Cardiac fibroblast (primary cell): Measurements from ENCODE around the gene DCX.

Source experiments
- DNase-seq, 2 donors: peaks; one replicate each; pipeline versions ENCODE4 v3.0.0 to v3.0.0-alpha.2; 2010; ENCODE audit warnings: low read depth in 2 of 2
- H3K4me3 ChIP-seq, 2 donors: replicated peaks in 1 of 2; 1 replicate in 1 of 2; 2 replicates in 1 of 2; pipeline ENCODE4 v1.5.1; 2011; ENCODE audit warnings: low read depth in 2 of 2, low read length in 2 of 2, mild to moderate bottlenecking in 2 of 2, moderate library complexity in 1 of 2
- CTCF ChIP-seq: IDR thresholded peaks from one replicate; pipeline ENCODE4 v1.5.1; 2011; ENCODE audit warnings: low read depth, mild to moderate bottlenecking, low read length, inconsistent platforms

Gene DCX

DNA sequence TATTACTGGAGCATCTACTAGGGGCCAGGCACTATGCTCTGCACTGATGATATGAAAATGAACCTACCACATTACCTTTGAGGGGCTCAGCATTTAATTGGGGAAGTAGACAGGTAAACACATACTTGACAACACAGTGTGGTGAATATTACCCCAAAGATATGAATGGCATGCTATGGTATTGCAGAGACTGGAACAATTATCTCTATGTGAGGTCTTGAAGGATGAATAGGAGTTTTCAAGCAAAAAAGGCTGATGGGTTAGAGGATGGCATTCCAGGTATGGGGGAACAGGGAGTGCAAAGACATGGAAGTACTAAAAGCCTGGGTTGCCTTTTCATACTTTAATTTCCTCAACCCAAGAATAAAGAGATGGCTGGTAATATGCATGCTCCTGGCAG is 82.6 kb downstream of the DCX start:
- DNase-seq = no peak
- TF ChIP-seq CTCF = no peak
- H3K4me3 ChIP-seq = no peak overlapping the region

DNA sequence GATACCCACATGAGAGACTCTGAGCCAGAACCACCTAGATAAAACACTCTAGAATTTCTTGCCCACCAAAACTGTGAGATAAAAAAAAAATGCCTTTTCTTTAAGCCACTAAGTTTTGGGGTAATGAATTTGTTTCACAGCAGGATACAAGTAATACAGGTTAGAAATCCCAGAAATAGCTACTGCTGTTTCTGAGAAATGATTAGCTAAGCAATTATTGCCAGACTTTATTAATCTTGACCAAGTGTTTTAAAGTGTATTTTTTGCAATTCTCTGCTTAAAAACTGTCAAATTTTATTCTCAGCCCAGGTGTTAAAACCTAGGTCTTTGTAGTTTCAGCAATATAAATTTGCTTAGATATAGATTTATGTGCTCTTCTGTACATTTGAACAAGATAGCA is 83.1 kb downstream of the DCX start:
- TF ChIP-seq CTCF = no peak
- no peak for DNase-seq
- no peak overlapping the region for H3K4me3 ChIP-seq

GRCh38 chrX:111322231-111322855 is 89.6 kb downstream of the DCX start:
- DNase-seq = no peak
- H3K4me3 ChIP-seq = no peak overlapping the region
- TF ChIP-seq CTCF = no peak

DNA sequence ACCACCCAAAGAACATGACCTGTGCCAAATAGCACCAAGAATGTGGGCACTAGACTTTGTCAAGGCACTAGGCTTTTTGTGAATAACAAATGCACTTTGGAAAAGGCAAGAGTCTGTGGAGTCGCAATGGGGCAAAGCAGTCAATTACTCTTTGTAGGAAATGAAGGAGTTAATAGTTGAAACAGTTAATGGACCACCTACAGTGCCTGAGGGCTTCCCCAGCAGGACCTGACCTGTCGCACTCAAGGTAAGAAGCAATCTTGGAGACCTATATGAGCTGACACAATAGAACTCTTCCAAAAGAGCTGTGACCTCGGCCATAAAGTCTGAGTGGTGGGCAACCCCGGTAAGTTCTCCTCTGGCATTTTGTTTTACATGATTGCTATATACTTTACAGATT is 92.5 kb downstream of the DCX start:
- no peak for DNase-seq
- H3K4me3 ChIP-seq = no peak overlapping the region
- TF ChIP-seq CTCF = no peak

GRCh38 chrX:111318901-111319300 is 93.1 kb downstream of the DCX start:
- TF ChIP-seq CTCF = no peak
- no peak overlapping the region for H3K4me3 ChIP-seq
- no peak for DNase-seq

DNA sequence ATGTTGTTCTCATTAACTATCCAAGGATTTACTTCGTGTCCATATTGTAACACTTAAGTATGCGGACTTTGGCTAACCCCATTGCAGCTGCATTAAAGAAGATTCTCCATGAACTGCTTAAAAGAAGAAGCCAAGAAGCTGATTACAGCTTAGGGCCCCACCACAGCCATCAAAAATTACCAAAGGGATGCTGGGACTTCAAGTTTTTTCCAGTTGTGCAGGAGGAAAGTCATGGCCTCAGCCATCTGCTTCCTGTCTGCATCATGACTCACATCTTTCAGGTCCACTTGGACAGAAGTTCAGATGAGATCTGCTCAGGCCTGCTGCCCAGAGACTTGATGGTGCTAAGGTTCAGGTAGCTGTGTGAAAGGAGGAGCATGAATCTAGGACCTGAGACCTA is 102.9 kb downstream of the DCX start:
- DNase-seq = no peak
- no peak for TF ChIP-seq CTCF
- no peak overlapping the region for H3K4me3 ChIP-seq

DNA sequence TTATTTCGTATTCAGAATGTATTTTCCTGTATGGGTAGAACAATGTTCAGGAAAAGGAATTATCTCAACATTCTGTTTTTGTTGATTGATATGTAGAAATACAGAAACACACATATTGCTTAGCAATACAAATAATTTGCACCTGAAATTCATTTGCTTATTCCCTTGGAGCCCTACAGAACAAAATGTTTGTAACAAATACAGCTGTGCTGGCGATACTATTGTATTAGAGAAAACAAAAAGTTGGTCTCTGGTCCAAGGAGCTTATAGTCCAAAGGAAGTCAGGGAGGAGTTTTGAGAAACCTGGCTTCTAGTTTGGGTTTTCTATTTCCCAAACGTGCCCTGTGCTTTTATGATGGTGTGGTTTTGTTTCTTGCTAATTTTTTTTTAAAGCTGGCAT is 104.0 kb downstream of the DCX start:
- no peak for DNase-seq
- no peak for TF ChIP-seq CTCF
- H3K4me3 ChIP-seq = no peak overlapping the region
